Caco-2 (cell line): ENCODE data around the gene OXNAD1. TPM values are rescaled to one million over a fixed set of nuclear protein-coding genes. Genes with fewer than 3 reads are reported as not detected.

ENCODE experiments used
- BruUV-seq: library from RNA; stranded (reverse); fragments of 400-500 nt; replicated peaks from 2 replicates; lab custom pipeline; 2021; lab: Mats Ljungman, UMichigan
- CTCF ChIA-PET: fragments of 300-600 bp; sonication (Branson Sonifier 250); formaldehyde crosslinking; loops from one replicate; lab custom pipeline; 2022; ENCODE audit warnings: antibody characterized with exemption; lab: Charles Lee
- POLR2A ChIA-PET: fragments of 300-600 bp; sonication (Branson Sonifier 250); formaldehyde crosslinking; loops from one replicate; lab custom pipeline; 2022; ENCODE audit warnings: antibody characterized with exemption; lab: Charles Lee
- DNase-seq, 2 experiments: peaks; one replicate each; pipeline versions ENCODE4 v3.0.0 to v3.0.0-alpha.2; 2020 to 2022
- H3K27me3 ChIP-seq: replicated peaks from 2 replicates; pipeline ENCODE4 v1.6.0; 2011; ENCODE audit warnings: low read length; ENCODE audit not compliant: control insufficient read depth, insufficient read depth
- H3K36me3 ChIP-seq: 2 replicates; pipeline ENCODE4 v1.5.1; 2011; ENCODE audit warnings: low read length; ENCODE audit not compliant: control insufficient read depth, insufficient read depth
- H3K4me1 ChIP-seq: fragments of 250-450 bp; sonication (Bioruptor Pico); 2 replicates; pipeline ENCODE4 v1.5.1; 2020; ENCODE audit warnings: mild to moderate bottlenecking
- H3K4me3 ChIP-seq: 2 replicates; pipeline ENCODE4 v1.5.1; 2011; ENCODE audit warnings: low read depth, mild to moderate bottlenecking, control low read depth, low read length
- H3K9me3 ChIP-seq: fragments of 250-450 bp; sonication (Bioruptor Pico); 2 replicates; pipeline ENCODE4 v1.5.1; 2020; ENCODE audit warnings: mild to moderate bottlenecking, moderate library complexity
- H3K27ac Mint-ChIP-seq: one replicate; pipeline ENCODE4 v1.8.0; 2022; ENCODE audit warnings: mixed read lengths; ENCODE audit not compliant: unreplicated experiment
- H3K27me3 Mint-ChIP-seq: one replicate; pipeline ENCODE4 v1.8.0; 2022; ENCODE audit warnings: mixed read lengths; ENCODE audit not compliant: insufficient read depth, unreplicated experiment
- H3K36me3 Mint-ChIP-seq: one replicate; pipeline ENCODE4 v1.8.0; 2022; ENCODE audit warnings: mild to moderate bottlenecking, mixed read lengths; ENCODE audit not compliant: insufficient read depth, unreplicated experiment
- H3K4me1 Mint-ChIP-seq: one replicate; pipeline ENCODE4 v1.8.0; 2022; ENCODE audit warnings: low read depth, mixed read lengths; ENCODE audit not compliant: unreplicated experiment
- H3K4me3 Mint-ChIP-seq: one replicate; pipeline ENCODE4 v1.8.0; 2022; ENCODE audit warnings: mild to moderate bottlenecking, moderate library complexity, mixed read lengths; ENCODE audit not compliant: unreplicated experiment
- H3K9me3 Mint-ChIP-seq: one replicate; pipeline ENCODE4 v1.8.0; 2022; ENCODE audit warnings: mixed read lengths; ENCODE audit not compliant: unreplicated experiment
- intact Hi-C: fragments of 100-400 bp; cut with micrococcal nuclease; formaldehyde crosslinking; loops from one replicate; pipeline ENCODE4 v1.10.0; 2022; ENCODE audit not compliant: unreplicated experiment
- total RNA-seq: library from RNA; stranded (reverse); gene quantifications from 2 replicates; pipeline ENCODE4 v1.2.3, GENCODE V29; 2022
- TF ChIP-seq, protein P1 (sequence below), 2 experiments: fragments of 200-600 bp in 1 of 2; IDR thresholded peaks; 1 replicate in 1 of 2; 2 replicates in 1 of 2; pipeline versions ENCODE4 v1.5.1 to v1.8.0; 2011 to 2022; ENCODE audit warnings: antibody characterized with exemption in 1 of 2, control low read depth in 1 of 2, inconsistent platforms in 1 of 2, low read depth in 1 of 2, low read length in 1 of 2, mild to moderate bottlenecking in 1 of 2, moderate library complexity in 1 of 2; ENCODE audit not compliant: insufficient read depth in 1 of 2, severe bottlenecking in 1 of 2, unreplicated experiment in 1 of 2

Gene OXNAD1
- total RNA-seq, 1 experiment from 2014 or later, result 20.0 TPM

DNA sequence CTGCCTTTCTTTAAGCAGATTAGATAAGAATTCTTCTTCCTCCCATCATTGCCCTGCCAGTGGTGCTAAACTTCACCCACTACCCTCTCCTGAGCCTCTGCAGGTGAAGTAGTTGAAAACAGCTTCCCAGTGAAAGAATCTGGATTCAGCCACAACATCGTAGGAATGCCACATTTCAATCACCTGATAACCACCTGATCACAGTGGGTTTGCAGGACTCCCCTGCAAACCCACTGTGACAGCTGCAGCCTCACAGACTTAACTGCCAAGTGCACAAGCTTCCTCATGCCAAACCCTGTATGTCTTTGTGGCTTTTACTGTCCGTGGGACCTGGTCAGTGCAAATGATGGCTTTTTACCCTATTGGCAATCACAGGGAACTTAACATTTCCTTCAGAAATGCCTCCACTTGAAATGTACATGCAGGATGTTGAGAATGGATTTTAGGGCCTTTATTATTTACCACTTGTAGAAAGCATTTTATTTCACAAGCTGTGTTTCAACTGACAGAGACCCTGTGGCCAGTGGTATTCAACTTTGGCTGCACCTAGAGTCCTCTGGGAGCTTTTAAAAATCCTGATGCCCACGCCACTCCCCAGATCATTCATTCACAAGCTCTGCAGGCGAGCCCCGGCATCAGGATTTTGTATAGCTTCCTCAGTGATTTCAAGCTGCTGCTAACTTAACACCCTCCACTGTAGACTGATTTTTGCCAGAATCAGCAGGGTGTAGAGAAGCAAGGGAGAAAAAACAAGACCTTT lies 49.1 kb downstream of the OXNAD1 start:
- no peaks in the 10 kb centered on the region for H3K27me3 ChIP-seq
- TF ChIP-seq, protein P1, sequence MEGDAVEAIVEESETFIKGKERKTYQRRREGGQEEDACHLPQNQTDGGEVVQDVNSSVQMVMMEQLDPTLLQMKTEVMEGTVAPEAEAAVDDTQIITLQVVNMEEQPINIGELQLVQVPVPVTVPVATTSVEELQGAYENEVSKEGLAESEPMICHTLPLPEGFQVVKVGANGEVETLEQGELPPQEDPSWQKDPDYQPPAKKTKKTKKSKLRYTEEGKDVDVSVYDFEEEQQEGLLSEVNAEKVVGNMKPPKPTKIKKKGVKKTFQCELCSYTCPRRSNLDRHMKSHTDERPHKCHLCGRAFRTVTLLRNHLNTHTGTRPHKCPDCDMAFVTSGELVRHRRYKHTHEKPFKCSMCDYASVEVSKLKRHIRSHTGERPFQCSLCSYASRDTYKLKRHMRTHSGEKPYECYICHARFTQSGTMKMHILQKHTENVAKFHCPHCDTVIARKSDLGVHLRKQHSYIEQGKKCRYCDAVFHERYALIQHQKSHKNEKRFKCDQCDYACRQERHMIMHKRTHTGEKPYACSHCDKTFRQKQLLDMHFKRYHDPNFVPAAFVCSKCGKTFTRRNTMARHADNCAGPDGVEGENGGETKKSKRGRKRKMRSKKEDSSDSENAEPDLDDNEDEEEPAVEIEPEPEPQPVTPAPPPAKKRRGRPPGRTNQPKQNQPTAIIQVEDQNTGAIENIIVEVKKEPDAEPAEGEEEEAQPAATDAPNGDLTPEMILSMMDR (IDR thresholded peaks at IDR 0.05; ENCODE audit: insufficient read depth in 1 of 2, low read depth in 1 of 2, low read length in 1 of 2, severe bottlenecking in 1 of 2, unreplicated experiment in 1 of 2), result no peak
- ChIA-PET CTCF (no interaction called here), POLR2A (no interaction called here)
- H3K4me3 ChIP-seq, result no peak overlapping the region
- H3K9me3 ChIP-seq, result no peaks in the 10 kb centered on the region
- intact Hi-C loops, result no loop called here
- peaks cover 17% of the 10 kb centered on the region for H3K4me1 ChIP-seq
- no peaks in the 10 kb centered on the region for H3K27me3 Mint-ChIP-seq
- H3K9me3 Mint-ChIP-seq, result no peaks in the 10 kb centered on the region
- H3K4me1 Mint-ChIP-seq, result no peaks in the 10 kb centered on the region
- peaks cover 4% of the 10 kb centered on the region for H3K36me3 ChIP-seq
- BruUV-seq, result no TSS peak
- H3K27ac Mint-ChIP-seq, result no peak overlapping the region
- DNase-seq, result no peak
- H3K4me3 Mint-ChIP-seq, result no peak overlapping the region
- H3K36me3 Mint-ChIP-seq, result peaks cover 19% of the 10 kb centered on the region

DNA sequence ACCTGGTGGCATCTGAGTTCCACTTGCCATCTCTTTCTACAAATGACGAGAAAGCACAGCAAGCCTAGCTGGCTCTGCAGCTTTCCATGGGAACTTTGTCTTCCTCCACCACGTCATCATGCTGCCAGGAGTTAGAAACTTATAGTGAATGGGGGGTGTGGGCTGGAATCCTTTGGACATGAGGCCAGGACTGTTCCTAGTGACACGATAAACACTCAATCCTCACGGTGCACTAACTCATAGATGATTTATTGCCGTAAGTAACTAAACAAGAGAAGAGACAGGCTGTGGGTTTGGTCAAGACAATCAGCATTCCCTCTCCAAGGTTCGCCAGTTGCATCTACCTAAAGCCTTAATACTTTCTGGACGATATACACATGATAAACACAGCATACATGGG lies 50.6 kb downstream of the OXNAD1 start:
- Histone ChIP-seq H3K36me3 (peaks cover 4% of the 10 kb centered on the region), H3K4me1 (peaks cover 22% of the 10 kb centered on the region), H3K4me3 (no peak overlapping the region), H3K27me3 (no peaks in the 10 kb centered on the region), H3K9me3 (no peaks in the 10 kb centered on the region)
- CTCF ChIA-PET, result no interaction called here
- DNase-seq, result no peak
- Mint-ChIP-seq H3K27me3 (no peaks in the 10 kb centered on the region), H3K36me3 (peaks cover 25% of the 10 kb centered on the region), H3K9me3 (no peaks in the 10 kb centered on the region), H3K4me3 (no peak overlapping the region), H3K4me1 (no peaks in the 10 kb centered on the region), H3K27ac (no peak overlapping the region)
- BruUV-seq, result no TSS peak
- POLR2A ChIA-PET, result no interaction called here
- TF ChIP-seq, protein P1 (IDR thresholded peaks at IDR 0.05; ENCODE audit: insufficient read depth in 1 of 2, low read depth in 1 of 2, low read length in 1 of 2, severe bottlenecking in 1 of 2, unreplicated experiment in 1 of 2), result no peak
- intact Hi-C loops, result no loop called here

DNA sequence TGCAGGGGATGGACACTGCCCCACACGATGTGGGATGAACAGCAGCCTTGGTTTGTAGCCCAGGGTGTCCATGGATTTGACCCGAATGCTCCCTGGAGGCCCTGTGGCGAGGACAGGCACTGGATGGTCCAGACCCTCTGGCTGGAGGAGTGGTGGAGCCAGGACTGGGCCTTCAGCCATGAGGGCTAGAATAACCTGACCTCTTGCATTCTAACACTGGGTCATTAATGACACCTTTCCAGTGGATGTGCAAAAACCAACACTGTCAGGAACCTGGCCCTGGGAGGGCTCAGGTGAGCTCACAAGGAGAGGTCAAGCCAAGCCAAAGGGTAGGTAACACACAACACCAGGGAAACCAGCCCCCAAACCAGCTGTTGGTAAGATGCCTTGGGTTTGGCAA lies 51.4 kb downstream of the OXNAD1 start:
- ChIA-PET CTCF (no interaction called here), POLR2A (no interaction called here)
- no peak overlapping the region for H3K4me3 ChIP-seq
- Mint-ChIP-seq H3K4me3 (no peak overlapping the region), H3K27me3 (no peaks in the 10 kb centered on the region), H3K27ac (no peak overlapping the region), H3K9me3 (no peaks in the 10 kb centered on the region), H3K36me3 (peaks cover 25% of the 10 kb centered on the region), H3K4me1 (no peaks in the 10 kb centered on the region)
- peaks cover 4% of the 10 kb centered on the region for H3K36me3 ChIP-seq
- no peaks in the 10 kb centered on the region for H3K9me3 ChIP-seq
- peaks cover 22% of the 10 kb centered on the region for H3K4me1 ChIP-seq
- no peak for DNase-seq
- no TSS peak for BruUV-seq
- intact Hi-C loops, result no loop called here
- H3K27me3 ChIP-seq, result no peaks in the 10 kb centered on the region
- TF ChIP-seq, protein P1 (IDR thresholded peaks at IDR 0.05; ENCODE audit: insufficient read depth in 1 of 2, low read depth in 1 of 2, low read length in 1 of 2, severe bottlenecking in 1 of 2, unreplicated experiment in 1 of 2), result no peak
